Activated naive CD4-positive, alpha-beta T cell treated with anti-CD3 and anti-CD28 coated beads, Interleukin-2, amount 50 U/mL, for 16 hours (primary cell): ENCODE data around the gene TBC1D13.
"Not testable (repeated sequence)": the region's sequence is repeated elsewhere in the genome, so short reads cannot be mapped to it uniquely, and the experiment has no call there.

ENCODE experiments used
- DNase-seq: peaks from one replicate; pipeline ENCODE4 v3.0.0-alpha.2; 2020

TBC1D13 gene

DNA sequence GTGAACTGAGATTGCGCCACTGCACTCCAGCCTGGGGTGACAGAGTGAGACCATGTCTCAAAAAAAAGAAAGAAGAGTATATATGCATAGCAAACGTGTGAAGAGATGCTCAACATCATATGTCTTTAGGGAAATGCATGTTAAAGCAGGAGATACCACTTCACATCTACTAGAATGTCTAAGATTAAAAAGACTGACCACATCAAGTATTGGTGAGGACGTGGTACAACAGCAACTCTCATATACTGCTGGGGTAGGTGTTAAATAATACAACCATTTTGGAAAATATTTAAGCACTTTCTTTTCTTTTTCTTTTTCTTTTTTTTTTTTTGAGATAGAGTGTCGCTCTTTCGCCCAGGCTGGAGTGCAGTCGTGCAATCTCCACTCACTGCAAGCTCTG lies 1.6 kb upstream of the TBC1D13 start:
- DNase-seq = no peak

DNA sequence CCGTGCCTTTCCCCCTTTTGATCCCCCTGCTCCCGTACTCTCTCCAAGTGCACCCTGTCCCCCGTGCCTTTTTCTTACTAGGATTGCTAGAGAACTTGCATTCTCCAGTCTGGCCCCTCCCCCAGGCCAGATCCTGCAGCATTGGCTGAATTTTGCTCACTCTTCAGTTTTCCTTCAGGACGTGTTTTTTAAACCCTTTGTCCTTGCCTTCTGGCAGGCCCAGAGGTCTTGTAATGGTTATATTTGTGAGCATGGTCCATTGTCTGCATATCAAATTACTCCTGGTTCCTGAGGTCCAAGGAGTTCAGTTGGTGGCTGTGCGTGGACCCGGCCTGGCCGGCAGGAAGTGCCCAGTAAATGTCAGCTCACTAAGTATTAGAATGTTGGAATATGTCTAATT lies 606 bp downstream of the TBC1D13 start:
- no peak for DNase-seq

DNA sequence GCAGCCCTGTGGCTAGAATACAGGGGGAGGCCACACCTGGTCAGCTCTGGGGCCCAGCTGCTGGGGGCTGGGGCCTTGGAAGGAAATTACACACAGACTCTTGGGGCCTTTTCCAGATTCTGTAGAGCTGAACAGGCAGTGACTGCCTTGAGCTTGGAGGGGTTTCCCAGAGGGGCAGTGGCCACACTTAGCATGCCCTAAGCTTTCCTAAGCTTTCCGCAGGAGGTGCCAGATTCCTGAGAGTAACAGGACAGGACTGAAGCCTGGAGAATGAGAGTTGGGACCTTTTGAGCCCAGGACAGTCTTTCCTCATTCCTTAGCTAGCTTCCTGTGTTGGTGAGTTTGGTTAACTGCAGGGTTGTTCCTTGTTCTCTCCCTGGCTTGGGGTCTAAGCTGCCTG lies 1.4 kb downstream of the TBC1D13 start:
- no peak for DNase-seq

DNA sequence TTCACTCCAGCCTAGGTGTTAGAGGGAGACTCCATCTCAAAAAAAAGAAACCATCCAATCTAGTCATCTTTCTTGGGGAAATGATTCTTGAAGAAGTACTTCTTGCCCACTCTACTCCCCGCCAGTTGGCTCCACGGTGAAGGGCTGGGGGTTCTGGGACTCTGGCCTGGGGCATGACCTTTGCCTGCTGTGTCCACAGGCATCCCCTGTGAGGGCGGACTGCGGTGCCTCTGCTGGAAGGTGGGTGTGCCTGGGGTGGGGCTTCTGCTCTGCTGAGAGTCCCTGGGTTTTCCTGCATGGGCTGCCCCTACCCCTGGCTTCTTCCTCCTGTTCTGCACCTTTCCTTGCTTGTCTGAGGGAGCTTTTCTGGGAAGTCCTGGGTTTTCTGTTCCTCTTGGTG lies 3.5 kb downstream of the TBC1D13 start:
- no peak for DNase-seq

DNA sequence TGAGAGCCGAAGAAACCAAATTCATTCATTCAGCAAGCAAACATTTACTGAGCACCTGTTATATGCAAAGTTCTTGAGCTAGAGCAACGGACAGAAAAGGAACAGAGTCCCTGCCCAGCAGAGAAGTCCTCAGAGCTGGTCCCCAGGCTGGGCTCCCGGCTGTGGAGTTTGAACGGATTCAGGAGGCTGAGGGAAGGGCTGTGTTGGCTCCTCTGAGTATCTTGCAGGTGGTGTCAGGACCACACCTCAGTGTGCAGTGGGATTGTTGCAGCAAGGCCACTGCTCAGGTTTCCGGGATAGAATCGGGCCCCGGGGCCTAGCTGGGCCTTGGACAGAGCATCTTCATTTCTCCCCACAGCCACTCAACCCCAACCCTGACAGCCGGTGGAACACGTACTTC lies 5.1 kb downstream of the TBC1D13 start:
- no peak for DNase-seq

DNA sequence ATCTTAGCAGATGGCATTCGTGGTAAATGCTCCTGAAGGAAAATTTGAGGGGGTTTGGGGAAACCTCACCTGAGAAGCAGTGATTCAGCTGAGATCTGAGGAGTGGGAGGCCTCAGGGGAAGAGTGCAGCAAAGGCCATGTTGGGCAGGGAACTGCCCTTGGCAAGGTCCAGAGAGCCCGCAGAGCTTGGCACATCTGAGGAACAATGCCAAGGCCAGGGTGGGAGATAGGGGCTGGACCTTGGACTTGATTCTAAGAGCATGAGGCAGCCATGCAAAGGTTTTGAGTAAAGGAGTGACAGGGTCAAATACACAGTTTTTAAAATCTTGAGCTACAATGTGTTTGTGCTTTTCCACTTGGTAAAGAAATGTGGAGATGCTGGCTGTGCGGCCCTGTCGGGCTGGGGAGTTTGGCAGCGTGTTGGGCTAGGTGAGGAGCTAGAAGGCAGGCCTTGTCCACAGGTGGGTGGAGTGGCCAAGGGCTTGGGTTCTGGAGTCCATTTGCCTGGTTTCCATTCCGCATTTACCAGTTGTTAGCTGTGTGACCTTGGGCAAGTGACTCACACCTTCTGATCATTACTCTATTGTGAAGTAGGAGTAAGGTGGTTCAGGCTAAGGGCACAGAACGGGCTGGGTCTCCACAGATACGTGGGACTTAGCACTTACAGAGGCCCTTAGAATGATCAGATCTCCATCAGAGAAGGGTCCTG lies 6.1 kb downstream of the TBC1D13 start:
- no peak for DNase-seq

DNA sequence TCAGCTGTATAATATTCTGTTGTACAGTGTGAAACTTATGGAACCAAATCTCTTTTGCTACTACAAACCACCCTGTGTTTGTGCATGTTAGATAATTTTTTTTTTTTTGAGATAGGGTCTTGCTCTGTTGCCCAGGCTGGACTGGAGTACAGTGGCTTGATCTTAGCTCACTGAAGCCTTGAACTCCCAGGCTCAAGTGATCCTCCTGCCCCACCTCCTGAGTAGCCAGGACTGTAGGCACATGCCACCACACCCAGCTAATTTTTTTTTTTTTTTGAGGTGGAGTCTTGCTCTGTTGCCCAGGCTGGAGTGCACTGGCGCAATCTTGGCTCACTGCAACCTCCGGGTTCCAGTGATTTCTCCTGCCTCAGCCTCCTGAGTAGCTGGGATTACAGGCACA lies 7.9 kb downstream of the TBC1D13 start:
- DNase-seq = not testable (repeated sequence)

DNA sequence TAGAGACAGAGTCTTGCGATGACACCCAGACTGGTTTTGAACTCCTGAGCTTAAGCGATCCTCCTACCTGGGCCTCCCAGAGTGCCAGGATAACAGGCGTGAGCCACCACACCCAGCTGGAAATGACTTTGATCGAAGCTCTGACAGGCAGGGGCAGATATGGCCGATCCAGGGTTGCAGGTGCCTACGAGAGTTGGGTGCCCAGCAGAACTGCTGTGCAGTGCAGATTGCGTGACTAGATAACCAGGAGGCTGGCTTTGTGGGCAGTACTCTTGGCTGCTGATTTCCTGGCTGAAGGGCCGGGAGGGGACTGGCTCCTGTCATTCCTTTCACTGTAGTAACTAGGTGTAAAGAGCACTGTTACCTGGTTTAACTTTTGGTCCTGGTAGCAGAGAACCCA lies 11.8 kb downstream of the TBC1D13 start:
- DNase-seq = no peak

DNA sequence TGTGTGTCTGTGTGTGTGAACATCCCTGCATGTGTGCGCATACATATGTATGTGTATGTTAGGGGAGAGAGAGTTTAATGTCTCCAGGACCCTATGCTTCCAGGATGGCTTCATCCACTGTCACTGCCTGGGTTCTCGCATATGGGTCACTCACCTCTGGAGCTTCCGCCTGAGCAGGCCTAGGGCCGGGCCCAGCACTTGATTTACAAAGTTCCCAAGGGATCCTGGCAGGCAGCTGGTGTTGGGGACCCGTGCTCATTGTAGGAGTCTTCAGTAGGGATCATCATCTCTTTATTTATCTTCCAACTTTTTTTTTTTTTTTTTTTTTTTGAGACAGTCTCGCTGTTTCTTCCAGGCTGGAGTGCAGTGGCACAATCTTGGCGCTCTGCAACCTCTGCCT lies 13.0 kb downstream of the TBC1D13 start:
- no peak for DNase-seq

DNA sequence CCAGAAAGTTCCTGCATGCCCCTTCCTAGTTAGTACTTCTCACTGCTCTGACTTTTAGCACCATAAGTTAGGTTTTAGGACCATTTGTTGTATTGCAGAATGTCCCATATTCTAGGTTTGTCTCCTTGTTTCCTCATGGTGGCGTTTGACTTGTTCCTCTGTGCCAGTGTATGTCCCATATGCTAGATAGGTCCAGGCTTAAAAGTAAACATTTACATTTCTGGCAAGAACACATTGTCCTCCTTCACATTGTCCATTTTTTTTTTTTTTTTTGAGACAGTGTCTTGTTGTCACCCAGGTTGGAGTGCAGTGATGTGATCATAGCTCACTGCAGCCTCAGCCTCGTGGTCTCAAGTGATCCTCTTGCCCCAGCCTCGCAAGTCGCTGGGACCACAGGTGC lies 15.4 kb downstream of the TBC1D13 start:
- DNase-seq = no peak

DNA sequence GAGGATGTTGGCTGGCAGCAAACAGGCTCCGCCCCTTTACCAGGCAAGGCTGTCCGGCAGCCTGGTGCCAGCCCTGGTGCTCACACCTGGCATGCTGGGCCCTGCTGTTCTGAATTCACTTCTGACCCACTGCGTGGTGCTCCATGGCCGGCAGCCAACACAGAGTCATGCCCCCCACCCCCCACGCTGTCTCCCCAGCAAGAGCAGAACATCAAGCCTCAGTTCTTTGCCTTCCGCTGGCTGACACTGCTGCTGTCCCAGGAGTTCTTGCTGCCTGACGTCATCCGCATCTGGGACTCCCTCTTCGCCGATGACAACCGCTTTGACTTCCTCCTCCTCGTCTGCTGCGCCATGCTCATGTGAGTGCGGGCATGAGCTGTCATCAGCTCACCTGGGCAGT lies 18.6 kb downstream of the TBC1D13 start:
- no peak for DNase-seq

DNA sequence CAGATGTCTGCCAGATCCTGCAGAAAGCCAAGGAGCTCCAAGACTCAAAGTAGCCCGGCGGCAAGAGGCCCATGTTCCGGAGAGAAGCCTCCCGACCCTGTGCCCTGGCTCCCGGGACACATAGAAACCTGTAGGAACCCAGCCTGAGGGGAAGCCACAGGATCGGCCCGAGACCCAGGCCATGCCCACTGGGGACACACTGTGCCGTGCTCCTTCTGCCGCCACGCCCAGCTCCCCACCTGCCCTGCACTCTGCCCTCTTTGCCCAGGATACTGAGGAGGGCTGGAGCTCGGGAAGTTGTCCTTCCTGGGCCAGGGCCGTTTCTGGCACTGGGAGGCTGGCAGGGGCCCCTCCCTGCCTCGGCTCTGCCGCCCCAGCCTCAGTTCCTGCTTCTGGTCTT lies 20.8 kb downstream of the TBC1D13 start:
- no peak for DNase-seq

DNA sequence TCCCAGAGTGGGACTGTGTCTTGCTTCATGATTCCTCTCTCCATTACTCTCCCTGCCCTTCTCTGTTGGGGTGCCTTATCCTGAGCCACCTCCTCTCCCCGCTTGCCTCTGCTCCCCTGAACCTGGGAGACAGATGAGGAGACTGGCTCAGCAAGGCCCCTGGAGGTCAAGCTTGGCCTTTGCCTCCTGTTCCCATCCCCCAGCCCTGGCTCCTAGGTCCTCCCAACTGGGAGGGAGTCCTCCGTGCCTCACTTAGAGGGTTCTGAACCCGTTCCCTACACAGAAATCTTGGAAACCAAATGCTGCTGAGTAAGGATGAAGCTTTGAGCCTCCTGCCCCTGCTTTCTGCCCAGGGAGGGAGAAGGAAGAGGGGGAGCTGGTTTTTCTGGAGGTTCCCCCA lies 21.5 kb downstream of the TBC1D13 start:
- DNase-seq = no peak

DNA sequence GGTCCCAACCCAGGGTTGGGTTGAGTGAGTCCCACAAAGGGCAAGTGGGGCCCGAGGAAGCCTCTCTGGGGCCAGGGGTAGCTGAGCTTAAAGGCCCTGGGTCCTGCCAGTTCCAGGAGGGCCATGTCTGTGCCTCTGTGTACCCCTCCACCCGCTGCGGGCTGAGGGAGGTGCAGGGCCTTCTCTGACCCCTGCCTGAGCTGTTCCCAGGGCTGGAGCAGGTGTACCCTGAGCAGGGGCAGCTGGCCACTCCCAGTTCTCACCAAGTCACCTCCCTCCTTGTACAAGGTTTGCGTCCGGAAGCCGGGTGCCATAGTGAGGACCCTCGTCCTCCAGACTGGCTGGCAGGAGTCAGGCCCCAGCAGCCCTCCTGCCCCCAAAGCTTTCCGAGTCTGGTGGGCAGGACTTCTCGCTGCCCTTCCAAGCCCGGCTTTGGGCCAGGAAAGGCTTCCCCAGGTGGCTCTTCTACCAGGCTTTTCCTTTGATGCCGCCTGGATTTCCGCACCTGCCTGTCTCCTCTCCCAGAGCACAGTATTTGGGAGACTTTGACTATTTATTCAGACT lies 22.1 kb downstream of the TBC1D13 start:
- no peak for DNase-seq

DNA sequence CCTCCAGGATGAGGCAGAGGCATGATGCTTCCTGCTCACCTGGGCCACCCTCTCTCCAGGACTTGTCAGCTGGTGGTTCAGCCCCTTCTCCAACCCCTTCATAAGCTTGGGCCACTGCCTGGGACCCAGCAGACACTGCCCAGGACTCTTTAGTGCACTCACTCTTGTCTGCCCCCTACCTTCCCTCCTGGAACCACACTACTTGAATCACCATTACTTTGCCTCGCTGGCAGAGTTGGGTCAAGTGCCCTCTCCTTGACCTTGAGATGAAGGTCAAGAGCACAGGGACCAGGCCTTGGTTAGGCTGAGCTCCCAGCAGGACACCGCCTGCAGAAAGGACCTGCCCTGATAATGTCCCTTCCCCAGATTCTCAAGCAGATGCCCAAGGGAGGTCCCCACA lies 22.8 kb downstream of the TBC1D13 start:
- no peak for DNase-seq

DNA sequence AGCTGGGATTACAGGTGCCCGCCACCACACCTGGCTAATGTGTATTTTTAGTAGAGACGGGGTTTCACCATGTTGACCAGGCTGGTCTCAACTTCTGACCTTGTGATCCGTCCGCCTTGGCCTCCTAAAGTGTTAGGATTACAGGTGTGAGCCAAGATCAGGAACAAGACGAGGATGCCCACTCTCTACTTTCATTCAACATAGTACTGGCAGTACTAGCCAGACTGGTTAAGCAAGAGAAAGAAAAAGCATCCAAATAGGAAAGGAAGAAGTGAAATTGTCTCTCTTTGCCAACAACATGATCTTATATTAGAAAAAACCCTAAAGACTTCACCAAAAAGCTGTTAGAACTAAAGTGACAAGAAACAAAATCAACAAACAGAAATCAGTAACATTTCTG lies 23.8 kb downstream of the TBC1D13 start:
- no peak for DNase-seq

DNA sequence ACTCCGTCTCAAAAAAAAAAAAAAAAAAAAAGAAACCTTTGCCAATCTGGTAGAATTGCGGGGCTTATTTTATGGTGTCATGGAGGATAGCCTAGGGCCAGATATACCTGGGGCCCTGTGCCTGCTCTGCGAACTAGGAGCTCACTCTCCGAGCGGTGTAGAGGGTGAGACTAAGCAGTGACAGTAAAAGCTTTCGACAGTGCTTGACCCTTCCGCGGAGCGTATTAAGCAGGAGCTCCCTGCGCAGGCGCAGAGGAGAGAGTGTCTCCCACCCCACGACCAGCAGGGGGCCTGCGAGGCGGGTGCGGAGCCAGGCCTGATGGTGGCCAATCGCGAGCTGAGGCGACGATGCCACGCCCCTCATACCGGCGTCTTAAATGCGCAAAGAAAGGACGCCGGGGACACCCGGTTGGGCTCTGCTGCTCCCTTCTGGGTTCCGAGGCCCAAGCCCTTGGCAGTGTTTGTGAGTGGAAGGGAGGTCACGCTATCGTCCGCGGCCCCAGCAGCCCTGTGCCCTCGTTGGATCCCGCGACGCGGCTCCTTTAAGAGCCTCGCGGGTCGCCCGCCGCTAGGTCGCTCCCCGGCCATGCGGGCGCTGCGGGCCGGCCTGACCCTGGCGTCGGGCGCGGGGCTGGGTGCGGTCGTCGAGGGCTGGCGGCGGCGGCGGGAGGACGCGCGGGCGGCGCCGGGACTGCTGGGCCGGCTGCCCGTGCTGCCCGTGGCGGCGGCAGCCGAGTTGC lies 31.2 kb downstream of the TBC1D13 start, which contains the start of gene ENDOG:
TSS of gene ENDOG (plus strand) at position 402 of the 740 bp plus-strand sequence. CDS start at position 587, 185 bp downstream.
- peak; percentile 98 for DNase-seq

DNA sequence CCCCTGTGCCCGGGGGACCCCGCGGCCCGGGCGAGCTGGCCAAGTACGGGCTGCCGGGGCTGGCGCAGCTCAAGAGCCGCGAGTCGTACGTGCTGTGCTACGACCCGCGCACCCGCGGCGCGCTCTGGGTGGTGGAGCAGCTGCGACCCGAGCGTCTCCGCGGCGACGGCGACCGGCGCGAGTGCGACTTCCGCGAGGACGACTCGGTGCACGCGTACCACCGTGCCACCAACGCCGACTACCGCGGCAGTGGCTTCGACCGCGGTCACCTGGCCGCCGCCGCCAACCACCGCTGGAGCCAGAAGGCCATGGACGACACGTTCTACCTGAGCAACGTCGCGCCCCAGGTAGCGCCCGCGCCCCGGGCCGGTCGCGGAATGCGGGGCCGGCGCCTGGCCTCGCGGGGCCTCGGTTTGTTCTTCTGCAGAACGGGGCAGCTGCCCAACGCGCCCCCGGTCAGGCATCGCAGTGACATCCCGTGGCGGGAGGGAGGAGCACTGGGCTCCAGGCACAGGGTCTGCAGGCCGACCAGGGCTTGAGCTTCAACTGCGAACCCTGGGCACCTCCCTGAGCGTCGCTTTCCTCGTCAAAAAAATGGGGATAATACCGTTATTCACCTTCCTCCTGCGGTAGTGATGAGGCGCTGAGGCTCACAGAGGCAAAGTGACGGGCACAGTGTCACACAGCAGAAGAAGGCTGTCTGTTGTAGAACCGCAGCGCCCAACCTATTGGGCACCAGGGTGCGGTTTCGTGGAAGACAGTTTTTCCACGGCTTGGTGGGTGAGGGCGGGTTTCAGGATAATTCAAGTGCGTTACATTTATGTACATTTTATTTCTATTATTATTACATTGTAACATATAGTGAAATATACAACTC lies 32.0 kb downstream of the TBC1D13 start:
- peak; percentile 59 for DNase-seq

DNA sequence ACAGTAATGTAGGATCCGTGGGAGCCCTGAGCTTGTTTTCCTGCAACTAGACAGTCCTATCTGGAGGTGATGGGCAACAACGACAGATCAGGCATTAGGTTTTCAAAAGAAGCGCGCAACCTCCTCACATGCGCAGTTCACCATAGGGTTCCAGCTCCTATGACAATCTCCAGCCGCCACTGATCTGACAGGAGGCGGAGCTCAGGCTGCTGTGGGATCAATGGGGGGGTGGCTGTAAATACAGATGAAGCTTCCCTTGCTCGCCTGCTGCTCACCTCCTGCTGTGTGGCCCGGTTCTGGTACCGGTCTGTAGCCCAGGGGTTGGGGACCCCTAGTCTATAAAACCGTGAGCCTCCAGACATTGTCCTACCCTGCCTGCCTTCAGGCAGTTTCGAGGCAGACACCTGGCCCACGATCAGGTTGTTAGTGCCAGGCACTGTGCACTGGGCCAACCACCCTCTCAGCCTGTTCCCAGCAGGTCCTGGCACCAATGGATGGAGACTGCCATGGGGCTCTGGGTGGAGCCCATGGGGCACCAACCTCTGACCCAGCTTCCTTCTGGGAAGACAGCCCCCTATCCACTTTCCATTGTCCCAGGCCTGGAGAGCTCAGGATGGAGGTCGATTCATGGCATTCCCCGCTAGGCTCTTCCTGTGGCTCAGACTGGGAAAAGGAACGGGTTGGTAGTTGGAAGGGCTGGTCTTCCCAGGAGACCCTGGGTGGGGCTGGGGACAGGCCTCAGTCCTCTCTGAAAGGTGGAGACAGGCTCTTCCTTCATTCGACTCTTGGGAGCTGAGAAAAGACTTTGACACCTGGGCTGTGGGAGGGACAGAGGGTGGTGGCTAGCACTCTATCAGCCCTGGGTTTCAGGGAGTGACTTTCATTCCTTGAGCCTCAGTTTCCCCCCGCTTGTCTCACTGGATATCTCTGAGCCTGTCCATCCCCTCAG lies 32.9 kb downstream of the TBC1D13 start:
- no peak for DNase-seq

DNA sequence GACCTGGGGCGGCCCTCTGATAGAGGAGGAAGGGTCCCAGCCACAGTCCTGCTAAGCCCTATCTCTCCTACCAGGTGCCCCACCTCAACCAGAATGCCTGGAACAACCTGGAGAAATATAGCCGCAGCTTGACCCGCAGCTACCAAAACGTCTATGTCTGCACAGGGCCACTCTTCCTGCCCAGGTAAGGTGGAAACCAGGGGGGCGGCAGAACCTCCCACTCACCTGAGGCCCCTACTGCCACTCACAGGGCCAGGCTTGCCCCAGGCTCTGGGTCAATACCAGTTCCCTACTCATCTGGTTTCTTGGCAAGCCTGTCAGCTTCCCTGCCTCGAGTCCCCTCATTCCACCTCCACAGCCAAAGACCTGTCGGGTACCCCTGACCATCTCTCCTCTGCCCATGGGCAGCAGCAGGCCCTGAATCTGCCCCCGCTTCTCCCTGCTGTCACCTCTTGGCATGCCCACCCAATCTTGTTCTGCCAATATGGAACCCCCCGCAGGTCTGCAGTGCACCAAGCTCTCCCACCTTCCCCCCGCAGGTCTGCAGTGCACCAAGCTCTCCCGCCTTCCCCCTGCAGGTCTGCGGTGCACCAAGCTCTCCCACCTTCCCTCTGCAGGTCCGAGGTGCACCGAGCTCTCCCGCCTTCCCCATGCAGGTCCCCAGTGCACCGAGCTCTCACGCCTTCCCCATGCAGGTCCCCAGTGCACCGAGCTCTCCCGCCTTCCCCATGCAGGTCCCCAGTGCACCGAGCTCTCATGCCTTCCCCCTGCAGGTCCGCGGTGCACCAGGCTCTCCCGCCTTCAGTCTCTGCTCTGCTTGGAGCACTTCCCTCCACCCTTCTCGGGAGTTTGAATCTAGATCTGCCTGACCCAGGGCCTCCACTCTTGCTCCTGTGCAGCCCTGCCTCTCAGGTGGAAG lies 33.9 kb downstream of the TBC1D13 start:
- DNase-seq = no peak
